ENCODE results near the gene TRMT112. TPM values are rescaled to one million over a fixed set of nuclear protein-coding genes. Genes with fewer than 3 reads are reported as not detected.
"Not testable (repeated sequence)": the region's sequence is repeated elsewhere in the genome, so short reads cannot be mapped to it uniquely, and the experiment has no call there.

Gene TRMT112
- total and polyA plus RNA-seq, 2 of the 8 experiments (the other 6 are each of a cell fraction or from before 2014, with no cell fraction given): 300 to 650 TPM

GRCh38 chr11:64323984-64324383 lies 6.6 kb upstream of the TRMT112 start:
- H3K4ac ChIP-seq (replicated peaks; ENCODE audit: insufficient read length, low read depth, low read length); H3K14ac ChIP-seq (ENCODE audit: insufficient read length); H3K23ac ChIP-seq (ENCODE audit: insufficient read length); H3K4me2 ChIP-seq (ENCODE audit: insufficient read depth in 1 of 2, low read depth in 2 of 2, low read length in 2 of 2); DNase-seq (ENCODE audit: low read depth in 1 of 2, low spot score in 2 of 2); H3K79me1 ChIP-seq (ENCODE audit: low read depth, low read length); FAIRE-seq; H4K8ac ChIP-seq (ENCODE audit: extremely low read depth, insufficient read depth, low read length); H3K79me2 ChIP-seq (ENCODE audit: control insufficient read depth in 1 of 2, insufficient read depth in 2 of 2, low read length in 2 of 2); H3K9ac ChIP-seq (replicated peaks in 1 of 4; ENCODE audit: extremely low read depth in 1 of 4, low read depth in 3 of 4, low read length in 3 of 4); H3K4me1 ChIP-seq (replicated peaks in 1 of 4; ENCODE audit: control insufficient read depth in 3 of 4, insufficient read depth in 4 of 4, low read length in 3 of 4); H3K56ac ChIP-seq (replicated peaks; ENCODE audit: insufficient read length, low read depth, low read length); H3K9me3 ChIP-seq (ENCODE audit: insufficient read depth in 2 of 2, low read depth in 1 of 2, low read length in 1 of 2); H4K91ac ChIP-seq (replicated peaks; ENCODE audit: insufficient read length, low read length); H3K27me3 ChIP-seq (replicated peaks in 1 of 4; ENCODE audit: control insufficient read depth in 3 of 4, extremely low read depth in 1 of 4, insufficient read depth in 3 of 4, low read length in 3 of 4); H3K23me2 ChIP-seq (ENCODE audit: low read depth, low read length); H4K5ac ChIP-seq (ENCODE audit: insufficient read length, low read depth, low read length); H3K18ac ChIP-seq (ENCODE audit: extremely low read depth, low read length); H3K27ac ChIP-seq (ENCODE audit: low read depth, low read length); H2BK120ac ChIP-seq (replicated peaks; ENCODE audit: low read depth, low read length); H4K20me1 ChIP-seq (replicated peaks in 1 of 2; ENCODE audit: control insufficient read depth in 1 of 2, insufficient read depth in 2 of 2, low read length in 2 of 2); H2BK20ac ChIP-seq (ENCODE audit: low read length); H2AK5ac ChIP-seq (ENCODE audit: low read depth, low read length); H2AFZ ChIP-seq (ENCODE audit: low read length); H2BK12ac ChIP-seq (ENCODE audit: low read depth, low read length); H3K4me3 ChIP-seq (ENCODE audit: extremely low read depth in 1 of 4, insufficient read depth in 2 of 4, low read depth in 3 of 4, low read length in 4 of 4); H2BK15ac ChIP-seq (ENCODE audit: low read length): not testable (repeated sequence)
- Histone ChIP-seq H3K36me3 (ENCODE audit: control insufficient read depth in 2 of 4, insufficient read depth in 4 of 4, low read length in 3 of 4) (peaks cover 0 to 16% (median 3%) of the 10 kb centered on the region in 4 experiments; a peak in 6 of 8 replicates), H2BK5ac (ENCODE audit: low read depth, low read length) (peak overlapping the region; percentile 80)
- ChIA-PET CTCF (ENCODE audit: partially characterized antibody) (interaction anchor here (0.7 to 37.6 kb wide), 9 partner anchors 8 to 234 kb away, joined by 3 to 614 read pairs (median 16); partner anchors contain the start of genes CATSPERZ, CCDC88B, ESRRA and PRDX5), POLR2A (ENCODE audit: partially characterized antibody) (interaction anchor here (0.7 to 1.9 kb wide), 3 partner anchors 11 to 53 kb away, joined by 3 to 7 read pairs (median 4); no protein-coding TSS in a partner anchor)
- 94% methylated on average over 3 of the region's 4 CpGs; no CpG with 5 or more reads in 1 of the 2 experiments for WGBS, 2 experiments (ENCODE audit: extremely low coverage in 1 of 2, insufficient coverage in 1 of 2, insufficient read length in 1 of 2, insufficient replicate concordance in 2 of 2, low coverage in 1 of 2, low lambda C conversion rate in 2 of 2, missing lambda C conversion rate in 1 of 2)
